Measurements from ENCODE around the gene TWF2.

TWF2 gene

GRCh38 chr3:52181543-52181942 lies 57.4 kb downstream of the TWF2 start:
- no peak for DNase-seq (ENCODE audit: low read depth)
